ENCODE measurements around the gene GOLGA8T. TPM values are rescaled to one million over a fixed set of nuclear protein-coding genes. Genes with fewer than 3 reads are reported as not detected.
A peak's percentile ranks its signal among the peaks of the same experiment; 100 is the strongest.
"Not testable (repeated sequence)": the region's sequence is repeated elsewhere in the genome, so short reads cannot be mapped to it uniquely, and the experiment has no call there.

The GOLGA8T gene
- total RNA-seq, 1 experiment from 2014 or later = not detected

DNA sequence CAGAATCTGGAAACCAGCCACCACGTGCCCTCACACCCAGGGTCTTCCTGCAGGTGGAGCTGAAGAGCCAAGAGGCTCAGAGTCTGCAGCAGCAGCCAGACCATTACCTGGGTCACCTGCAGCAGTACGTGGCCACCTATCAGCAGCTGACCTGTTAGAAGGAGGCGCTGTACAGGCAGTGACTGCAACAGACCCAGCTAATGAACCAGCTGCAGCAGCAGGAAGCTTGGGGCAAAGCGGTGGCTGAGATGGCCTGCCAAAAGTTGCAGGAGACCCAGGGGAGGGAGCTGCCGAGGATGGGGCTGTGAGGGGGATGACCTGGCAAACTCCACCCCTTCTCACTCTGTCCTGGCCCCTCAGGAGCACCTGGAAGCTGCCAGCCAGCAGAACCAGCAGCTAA is 8.4 kb downstream of the GOLGA8T start:
- H3K4me1 ChIP-seq; H3K4me1 Mint-ChIP-seq (ENCODE audit: low read depth, unreplicated experiment); intact Hi-C loops (cut with micrococcal nuclease; ENCODE audit: unreplicated experiment); CTCF ChIA-PET; H3K9me3 ChIP-seq; H3K9me3 Mint-ChIP-seq (ENCODE audit: unreplicated experiment); H3K4me3 Mint-ChIP-seq (ENCODE audit: unreplicated experiment); H3K27me3 Mint-ChIP-seq (ENCODE audit: insufficient read depth, unreplicated experiment); H3K4me3 ChIP-seq (ENCODE audit: low read depth, low read length); POLR2A ChIA-PET; DNase-seq; H3K27ac Mint-ChIP-seq (ENCODE audit: unreplicated experiment); H3K27me3 ChIP-seq (replicated peaks; ENCODE audit: control insufficient read depth, insufficient read depth, low read length); H3K36me3 Mint-ChIP-seq (ENCODE audit: insufficient read depth, unreplicated experiment); H3K36me3 ChIP-seq (ENCODE audit: control insufficient read depth, insufficient read depth, low read length); BruUV-seq (replicated peaks): not testable (repeated sequence)

- H3K9me3 ChIP-seq; H3K4me1 ChIP-seq; DNase-seq; H3K36me3 Mint-ChIP-seq (ENCODE audit: insufficient read depth, unreplicated experiment); CTCF ChIA-PET; H3K4me1 Mint-ChIP-seq (ENCODE audit: low read depth, unreplicated experiment); H3K36me3 ChIP-seq (ENCODE audit: control insufficient read depth, insufficient read depth, low read length); H3K9me3 Mint-ChIP-seq (ENCODE audit: unreplicated experiment); H3K4me3 ChIP-seq (ENCODE audit: low read depth, low read length); H3K4me3 Mint-ChIP-seq (ENCODE audit: unreplicated experiment); POLR2A ChIA-PET; H3K27ac Mint-ChIP-seq (ENCODE audit: unreplicated experiment); BruUV-seq (replicated peaks); H3K27me3 ChIP-seq (replicated peaks; ENCODE audit: control insufficient read depth, insufficient read depth, low read length); intact Hi-C loops (cut with micrococcal nuclease; ENCODE audit: unreplicated experiment); H3K27me3 Mint-ChIP-seq (ENCODE audit: insufficient read depth, unreplicated experiment): not testable (repeated sequence)
Observed at GRCh38 chr15:30149891-30150290, 15.0 kb downstream of the GOLGA8T start.

GRCh38 chr15:30162479-30163357 is 27.9 kb downstream of the GOLGA8T start:
- H3K4me3 Mint-ChIP-seq (ENCODE audit: unreplicated experiment); H3K4me3 ChIP-seq (ENCODE audit: low read depth, low read length); H3K36me3 Mint-ChIP-seq (ENCODE audit: insufficient read depth, unreplicated experiment); H3K27me3 Mint-ChIP-seq (ENCODE audit: insufficient read depth, unreplicated experiment); BruUV-seq (replicated peaks); H3K9me3 ChIP-seq; H3K27me3 ChIP-seq (replicated peaks; ENCODE audit: control insufficient read depth, insufficient read depth, low read length); intact Hi-C loops (cut with micrococcal nuclease; ENCODE audit: unreplicated experiment); POLR2A ChIA-PET; H3K36me3 ChIP-seq (ENCODE audit: control insufficient read depth, insufficient read depth, low read length); H3K4me1 ChIP-seq; H3K9me3 Mint-ChIP-seq (ENCODE audit: unreplicated experiment); H3K27ac Mint-ChIP-seq (ENCODE audit: unreplicated experiment); H3K4me1 Mint-ChIP-seq (ENCODE audit: low read depth, unreplicated experiment); CTCF ChIA-PET: not testable (repeated sequence)
- peak in 1 of 2 experiments; percentile 18 for DNase-seq

- H3K4me1 Mint-ChIP-seq (ENCODE audit: low read depth, unreplicated experiment); H3K4me3 ChIP-seq (ENCODE audit: low read depth, low read length); H3K9me3 Mint-ChIP-seq (ENCODE audit: unreplicated experiment); intact Hi-C loops (cut with micrococcal nuclease; ENCODE audit: unreplicated experiment); H3K9me3 ChIP-seq; CTCF ChIA-PET; H3K36me3 ChIP-seq (ENCODE audit: control insufficient read depth, insufficient read depth, low read length); H3K4me3 Mint-ChIP-seq (ENCODE audit: unreplicated experiment); H3K27me3 ChIP-seq (replicated peaks; ENCODE audit: control insufficient read depth, insufficient read depth, low read length); POLR2A ChIA-PET; H3K4me1 ChIP-seq; BruUV-seq (replicated peaks); H3K27me3 Mint-ChIP-seq (ENCODE audit: insufficient read depth, unreplicated experiment); H3K27ac Mint-ChIP-seq (ENCODE audit: unreplicated experiment); DNase-seq; H3K36me3 Mint-ChIP-seq (ENCODE audit: insufficient read depth, unreplicated experiment): not testable (repeated sequence)
Observed at GRCh38 chr15:30163759-30164158, 28.9 kb downstream of the GOLGA8T start.

DNA sequence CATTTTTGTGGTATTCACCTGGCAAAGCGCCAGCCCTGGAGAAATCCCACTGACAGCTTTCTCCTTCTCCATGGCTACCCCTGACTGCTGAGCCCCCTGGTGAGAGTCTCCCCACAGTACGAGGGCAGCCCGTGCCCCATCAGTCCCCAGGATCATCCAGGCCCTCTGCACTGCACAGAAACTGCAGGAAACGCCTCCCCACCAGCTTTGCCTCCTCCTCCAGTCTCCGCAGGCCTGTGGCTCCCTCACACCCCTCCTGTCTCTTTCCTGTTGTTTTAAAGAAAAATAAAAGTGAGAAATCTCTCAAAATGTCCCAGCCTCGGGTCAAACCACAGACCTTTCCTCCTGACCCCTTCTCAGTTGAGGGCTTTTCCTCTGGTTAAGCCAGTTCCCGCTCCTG is 29.4 kb downstream of the GOLGA8T start:
- H3K4me3 ChIP-seq (ENCODE audit: low read depth, low read length); H3K27me3 ChIP-seq (replicated peaks; ENCODE audit: control insufficient read depth, insufficient read depth, low read length); H3K4me1 Mint-ChIP-seq (ENCODE audit: low read depth, unreplicated experiment); H3K4me1 ChIP-seq; H3K36me3 ChIP-seq (ENCODE audit: control insufficient read depth, insufficient read depth, low read length); H3K27me3 Mint-ChIP-seq (ENCODE audit: insufficient read depth, unreplicated experiment); H3K27ac Mint-ChIP-seq (ENCODE audit: unreplicated experiment); CTCF ChIA-PET; H3K9me3 Mint-ChIP-seq (ENCODE audit: unreplicated experiment); DNase-seq; POLR2A ChIA-PET; BruUV-seq (replicated peaks); H3K4me3 Mint-ChIP-seq (ENCODE audit: unreplicated experiment); H3K36me3 Mint-ChIP-seq (ENCODE audit: insufficient read depth, unreplicated experiment); intact Hi-C loops (cut with micrococcal nuclease; ENCODE audit: unreplicated experiment); H3K9me3 ChIP-seq: not testable (repeated sequence)

GRCh38 chr15:30167403-30167802 is 32.6 kb downstream of the GOLGA8T start:
- POLR2A ChIA-PET; BruUV-seq (replicated peaks); H3K27me3 Mint-ChIP-seq (ENCODE audit: insufficient read depth, unreplicated experiment); H3K4me1 Mint-ChIP-seq (ENCODE audit: low read depth, unreplicated experiment); H3K4me3 ChIP-seq (ENCODE audit: low read depth, low read length); DNase-seq; H3K4me1 ChIP-seq; CTCF ChIA-PET; H3K27me3 ChIP-seq (replicated peaks; ENCODE audit: control insufficient read depth, insufficient read depth, low read length); H3K36me3 ChIP-seq (ENCODE audit: control insufficient read depth, insufficient read depth, low read length); intact Hi-C loops (cut with micrococcal nuclease; ENCODE audit: unreplicated experiment); H3K9me3 ChIP-seq; H3K36me3 Mint-ChIP-seq (ENCODE audit: insufficient read depth, unreplicated experiment); H3K27ac Mint-ChIP-seq (ENCODE audit: unreplicated experiment); H3K9me3 Mint-ChIP-seq (ENCODE audit: unreplicated experiment); H3K4me3 Mint-ChIP-seq (ENCODE audit: unreplicated experiment): not testable (repeated sequence)

GRCh38 chr15:30167886-30168285 is 33.0 kb downstream of the GOLGA8T start:
- H3K27ac Mint-ChIP-seq (ENCODE audit: unreplicated experiment); CTCF ChIA-PET: not testable (repeated sequence)

More at GRCh38 chr15:30167886-30168285, 33.0 kb downstream of the GOLGA8T start:
- DNase-seq; H3K27me3 ChIP-seq (replicated peaks; ENCODE audit: control insufficient read depth, insufficient read depth, low read length); intact Hi-C loops (cut with micrococcal nuclease; ENCODE audit: unreplicated experiment); H3K27me3 Mint-ChIP-seq (ENCODE audit: insufficient read depth, unreplicated experiment); H3K4me1 ChIP-seq; H3K36me3 ChIP-seq (ENCODE audit: control insufficient read depth, insufficient read depth, low read length); H3K4me3 ChIP-seq (ENCODE audit: low read depth, low read length); H3K4me1 Mint-ChIP-seq (ENCODE audit: low read depth, unreplicated experiment); BruUV-seq (replicated peaks); H3K9me3 ChIP-seq; POLR2A ChIA-PET; H3K36me3 Mint-ChIP-seq (ENCODE audit: insufficient read depth, unreplicated experiment); H3K9me3 Mint-ChIP-seq (ENCODE audit: unreplicated experiment); H3K4me3 Mint-ChIP-seq (ENCODE audit: unreplicated experiment): not testable (repeated sequence)
